ENCODE data around the gene IRX3. TPM values are rescaled to one million over a fixed set of nuclear protein-coding genes. Genes with fewer than 3 reads are reported as not detected.

The IRX3 gene
- total and polyA plus RNA-seq, 2 experiments from 2014 or later = 6.4 to 15.6 TPM

DNA sequence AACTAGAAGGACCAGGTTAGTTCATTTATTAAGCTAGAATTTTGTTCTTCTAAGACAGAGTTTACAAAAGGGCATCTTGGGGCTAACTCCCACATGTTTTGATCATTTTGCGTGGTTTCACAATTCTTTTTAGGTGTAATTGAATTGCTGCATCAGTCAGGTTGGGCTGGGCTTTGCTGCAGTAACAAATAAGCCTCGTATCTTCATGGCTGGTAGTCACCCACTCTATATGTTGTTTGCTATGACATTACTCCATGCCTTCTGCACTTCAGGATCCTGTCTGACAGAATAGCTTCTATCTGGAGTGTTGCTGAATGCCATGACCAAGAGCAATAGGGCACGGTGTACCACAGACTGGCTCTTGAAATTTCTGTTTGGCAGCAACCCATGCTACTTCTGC, 10.6 kb upstream of the IRX3 start:
- Histone ChIP-seq H3K9me3 (ENCODE audit: low read depth) (no peaks in the 10 kb centered on the region), H3K36me3 (ENCODE audit: low read depth) (no peaks in the 10 kb centered on the region), H3K9me2 (ENCODE audit: insufficient read depth) (no peaks in the 10 kb centered on the region), H3K4me1 (ENCODE audit: insufficient read depth) (no peaks in the 10 kb centered on the region), H3K4me2 (ENCODE audit: unreplicated experiment) (no peak overlapping the region), H3K9ac (no peak overlapping the region), H3K27ac (no peak overlapping the region), H2AFZ (no peak overlapping the region), H4K20me1 (ENCODE audit: insufficient read depth) (no peaks in the 10 kb centered on the region), H3F3A (ENCODE audit: insufficient read depth) (no peaks in the 10 kb centered on the region), H3K27me3 (replicated peaks; ENCODE audit: insufficient read depth) (no peaks in the 10 kb centered on the region), H3K4me3 (no peak overlapping the region), H3K79me2 (ENCODE audit: insufficient read depth) (no peaks in the 10 kb centered on the region)
- in situ Hi-C loops (cut with MboI) = no loop called here
- DNase-seq = no peak
- TF ChIP-seq EZH2phosphoT487 (IDR thresholded peaks at IDR 0.05; ENCODE audit: insufficient read depth, low read depth) = no peak
- no peak for TF ChIP-seq EZH2 (IDR thresholded peaks at IDR 0.05; ENCODE audit: insufficient read depth, poor library complexity, severe bottlenecking)
- 75 to 82% methylated on average over 3 of the region's 3 CpGs for WGBS, 2 experiments (ENCODE audit: low coverage in 1 of 2, low lambda C conversion rate in 2 of 2, missing lambda C conversion rate in 2 of 2)

DNA sequence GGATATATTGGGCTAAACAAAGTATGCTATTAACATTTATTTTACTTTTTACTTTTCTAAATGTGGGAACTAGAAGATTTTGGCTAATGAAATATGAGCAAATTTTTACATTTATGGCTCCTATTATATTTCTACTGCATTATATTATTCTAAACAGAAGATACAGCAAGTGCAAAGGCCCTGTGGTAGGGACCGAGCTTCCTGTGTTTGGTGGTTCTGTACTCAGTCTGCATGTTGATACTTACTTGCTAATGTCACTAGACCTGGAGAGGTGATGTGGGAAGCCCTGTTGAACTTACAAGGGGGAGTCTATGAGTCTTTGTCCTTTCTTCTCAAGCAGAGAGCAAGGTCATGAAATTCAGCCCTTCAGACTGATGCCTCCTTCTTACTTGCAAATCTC, 10.0 kb upstream of the IRX3 start:
- Histone ChIP-seq H3K9ac (no peak overlapping the region), H3K27me3 (replicated peaks; ENCODE audit: insufficient read depth) (no peaks in the 10 kb centered on the region), H3K9me3 (ENCODE audit: low read depth) (no peaks in the 10 kb centered on the region), H3K36me3 (ENCODE audit: low read depth) (no peaks in the 10 kb centered on the region), H3K79me2 (ENCODE audit: insufficient read depth) (no peaks in the 10 kb centered on the region), H3K4me2 (ENCODE audit: unreplicated experiment) (no peak overlapping the region), H2AFZ (no peak overlapping the region), H3K4me3 (no peak overlapping the region), H3K27ac (no peak overlapping the region), H3K9me2 (ENCODE audit: insufficient read depth) (no peaks in the 10 kb centered on the region), H3F3A (ENCODE audit: insufficient read depth) (no peaks in the 10 kb centered on the region), H3K4me1 (ENCODE audit: insufficient read depth) (no peaks in the 10 kb centered on the region), H4K20me1 (ENCODE audit: insufficient read depth) (no peaks in the 10 kb centered on the region)
- TF ChIP-seq EZH2 (IDR thresholded peaks at IDR 0.05; ENCODE audit: insufficient read depth, poor library complexity, severe bottlenecking) (no peak), EZH2phosphoT487 (IDR thresholded peaks at IDR 0.05; ENCODE audit: insufficient read depth, low read depth) (no peak)
- WGBS, 2 experiments (ENCODE audit: low coverage in 1 of 2, low lambda C conversion rate in 2 of 2, missing lambda C conversion rate in 2 of 2) = 90 to 93% methylated on average over 1 of the region's 1 CpG
- no peak for DNase-seq
- in situ Hi-C loops (cut with MboI) = no loop called here

DNA sequence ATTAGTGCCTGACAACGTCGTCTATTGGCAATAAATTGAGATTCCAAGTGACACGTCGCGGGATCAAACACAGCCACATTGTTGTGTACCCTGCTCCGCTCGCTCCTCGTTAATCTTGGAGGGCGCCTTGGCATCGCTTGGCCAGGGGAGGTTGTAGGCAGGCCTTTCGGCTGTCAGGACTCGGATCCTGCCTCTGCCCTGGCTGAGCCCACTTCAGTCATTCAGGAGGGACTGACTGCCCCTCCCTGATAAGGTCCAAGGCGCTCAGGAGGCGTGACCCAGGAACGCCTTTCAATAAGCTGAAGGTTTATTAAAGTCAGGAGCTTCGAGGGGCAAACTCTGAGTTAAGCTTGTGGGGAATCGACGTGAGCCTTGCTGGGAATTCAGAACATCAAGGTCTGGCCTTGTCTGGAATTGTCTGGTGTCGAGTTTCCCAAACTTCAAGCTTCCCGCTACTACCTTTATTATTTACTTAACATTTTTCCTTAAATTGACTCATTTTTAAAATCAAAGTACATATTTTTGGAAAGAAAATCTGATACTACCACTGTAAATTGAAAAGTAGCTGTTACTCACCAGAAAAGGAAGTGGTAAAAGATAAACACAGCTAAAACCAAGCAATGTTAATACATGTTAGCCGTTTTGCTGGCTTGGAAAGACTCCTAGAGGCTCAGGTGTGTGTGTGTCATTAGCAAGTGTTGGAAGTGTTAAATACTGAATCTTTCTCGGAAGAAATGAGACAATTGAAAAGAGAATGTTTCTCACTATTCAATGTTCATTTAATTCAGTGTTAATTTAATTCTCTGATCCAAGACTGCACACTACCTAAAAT, 5.3 kb upstream of the IRX3 start:
- H3K9me3 ChIP-seq (ENCODE audit: low read depth) = no peaks in the 10 kb centered on the region
- no peak overlapping the region for H3K4me3 ChIP-seq
- no peaks in the 10 kb centered on the region for H3F3A ChIP-seq (ENCODE audit: insufficient read depth)
- DNase-seq = no peak
- H3K4me1 ChIP-seq (ENCODE audit: insufficient read depth) = no peaks in the 10 kb centered on the region
- H3K79me2 ChIP-seq (ENCODE audit: insufficient read depth) = no peaks in the 10 kb centered on the region
- H2AFZ ChIP-seq = no peak overlapping the region
- no peaks in the 10 kb centered on the region for H3K9me2 ChIP-seq (ENCODE audit: insufficient read depth)
- in situ Hi-C loops (cut with MboI) = no loop called here
- no peaks in the 10 kb centered on the region for H3K36me3 ChIP-seq (ENCODE audit: low read depth)
- TF ChIP-seq EZH2phosphoT487 (IDR thresholded peaks at IDR 0.05; ENCODE audit: insufficient read depth, low read depth) = no peak
- no peak for TF ChIP-seq EZH2 (IDR thresholded peaks at IDR 0.05; ENCODE audit: insufficient read depth, poor library complexity, severe bottlenecking)
- no peak overlapping the region for H3K27ac ChIP-seq
- no peak overlapping the region for H3K9ac ChIP-seq
- no peak overlapping the region for H3K4me2 ChIP-seq (ENCODE audit: unreplicated experiment)
- no peaks in the 10 kb centered on the region for H3K27me3 ChIP-seq (replicated peaks; ENCODE audit: insufficient read depth)
- 97% methylated on average over 22 of the region's 22 CpGs for WGBS, 2 experiments (ENCODE audit: low coverage in 1 of 2, low lambda C conversion rate in 2 of 2, missing lambda C conversion rate in 2 of 2)
- H4K20me1 ChIP-seq (ENCODE audit: insufficient read depth) = no peaks in the 10 kb centered on the region

DNA sequence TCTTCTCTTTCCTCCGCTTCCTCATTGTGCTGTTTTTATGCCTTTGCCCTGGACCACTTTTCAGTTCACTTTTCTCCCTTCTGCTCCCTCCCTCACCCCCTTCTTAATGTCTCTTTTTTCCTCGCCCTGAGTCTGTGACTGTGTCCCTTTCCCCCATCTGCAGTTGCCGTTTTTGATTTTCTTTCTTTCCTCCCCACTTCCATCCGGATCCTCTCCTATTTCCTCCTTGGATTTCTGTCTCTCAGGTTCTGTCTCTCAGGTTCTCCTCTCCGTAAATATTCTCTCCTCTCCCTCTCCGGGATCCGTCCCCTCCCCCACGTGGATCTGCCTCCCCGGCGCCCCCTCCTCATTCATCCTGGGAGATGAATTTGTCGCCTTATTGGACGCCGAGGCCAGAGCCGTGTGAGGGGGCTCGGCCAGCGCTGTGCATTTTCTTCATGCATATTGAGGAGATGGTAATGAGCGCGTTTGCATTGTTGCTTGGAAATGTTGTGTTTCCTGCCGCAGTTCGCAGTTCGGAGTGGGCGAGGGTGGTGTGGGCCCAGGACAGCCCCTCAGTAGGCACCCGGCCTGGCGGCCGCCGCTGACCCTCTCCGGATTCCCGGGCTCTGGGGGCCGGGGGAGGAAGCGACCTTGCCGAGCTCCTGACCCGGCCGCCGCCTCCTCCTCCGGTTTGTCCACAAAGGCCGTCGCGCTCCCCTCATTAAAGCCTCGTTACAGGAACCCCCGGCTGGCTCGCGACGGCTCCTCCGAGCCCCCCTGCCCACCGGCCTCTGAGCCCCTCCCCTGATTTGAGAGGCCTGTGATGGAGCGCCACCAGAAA, 4.5 kb upstream of the IRX3 start:
- Histone ChIP-seq H3K9ac (no peak overlapping the region), H3K4me1 (ENCODE audit: insufficient read depth) (no peaks in the 10 kb centered on the region), H3K36me3 (ENCODE audit: low read depth) (no peaks in the 10 kb centered on the region), H4K20me1 (ENCODE audit: insufficient read depth) (no peaks in the 10 kb centered on the region), H2AFZ (no peak overlapping the region), H3K9me3 (ENCODE audit: low read depth) (no peaks in the 10 kb centered on the region), H3K4me2 (ENCODE audit: unreplicated experiment) (no peak overlapping the region), H3K4me3 (no peak overlapping the region), H3K79me2 (ENCODE audit: insufficient read depth) (no peaks in the 10 kb centered on the region), H3K27ac (no peak overlapping the region), H3F3A (ENCODE audit: insufficient read depth) (no peaks in the 10 kb centered on the region), H3K9me2 (ENCODE audit: insufficient read depth) (no peaks in the 10 kb centered on the region), H3K27me3 (replicated peaks; ENCODE audit: insufficient read depth) (no peaks in the 10 kb centered on the region)
- no peak for TF ChIP-seq EZH2 (IDR thresholded peaks at IDR 0.05; ENCODE audit: insufficient read depth, poor library complexity, severe bottlenecking)
- no peak for TF ChIP-seq EZH2phosphoT487 (IDR thresholded peaks at IDR 0.05; ENCODE audit: insufficient read depth, low read depth)
- WGBS, 2 experiments (ENCODE audit: low coverage in 1 of 2, low lambda C conversion rate in 2 of 2, missing lambda C conversion rate in 2 of 2) = 94 to 96% methylated on average over 32 to 46 of the region's 46 CpGs
- in situ Hi-C loops (cut with MboI) = no loop called here
- no peak for DNase-seq
